Mesendoderm (in vitro differentiated cells): ENCODE results near the gene RRM1.

Experiments
- DNase-seq: peaks from one replicate; pipeline ENCODE4 v3.0.0; 2013
- H2AK5ac ChIP-seq: 2 replicates; pipeline ENCODE4 v1.6.1; 2013; ENCODE audit warnings: low read length, inconsistent platforms
- H2BK120ac ChIP-seq: 2 replicates; pipeline ENCODE4 v1.6.1; 2013; ENCODE audit warnings: low read depth, mild to moderate bottlenecking, low read length, moderate library complexity, mixed read lengths
- H2BK15ac ChIP-seq: replicated peaks from 2 replicates; pipeline ENCODE4 v1.6.1; 2013; ENCODE audit warnings: low read depth, mild to moderate bottlenecking, moderate library complexity
- H2BK5ac ChIP-seq: 2 replicates; pipeline ENCODE4 v1.6.1; 2013; ENCODE audit warnings: low read length, inconsistent platforms
- H3K18ac ChIP-seq: 2 replicates; pipeline ENCODE4 v1.6.1; 2013; ENCODE audit warnings: mild to moderate bottlenecking, low read length, mixed read lengths
- H3K23ac ChIP-seq: one replicate; pipeline ENCODE4 v1.6.1; 2013; ENCODE audit warnings: low read length
- H3K27ac ChIP-seq: 2 replicates; pipeline ENCODE4 v1.5.1; 2013; ENCODE audit warnings: low read depth, mild to moderate bottlenecking, inconsistent platforms, low read length, moderate library complexity
- H3K27me3 ChIP-seq: 2 replicates; pipeline ENCODE4 v1.6.1; 2013; ENCODE audit warnings: low read length, control low read depth, mild to moderate bottlenecking, inconsistent platforms; ENCODE audit not compliant: insufficient read depth, poor library complexity
- H3K36me3 ChIP-seq: 2 replicates; pipeline ENCODE4 v1.6.1; 2013; ENCODE audit warnings: low read length, inconsistent platforms; ENCODE audit not compliant: control insufficient read depth, insufficient read depth
- H3K4ac ChIP-seq: one replicate; pipeline ENCODE4 v1.6.1; 2013; ENCODE audit warnings: low read depth, mild to moderate bottlenecking, low read length, moderate library complexity
- H3K4me1 ChIP-seq: 2 replicates; pipeline ENCODE4 v1.6.1; 2013; ENCODE audit warnings: low read depth, low read length, inconsistent platforms; ENCODE audit not compliant: control insufficient read depth
- H3K4me2 ChIP-seq: 2 replicates; pipeline ENCODE4 v1.6.1; 2013; ENCODE audit warnings: low read length
- H3K4me3 ChIP-seq: 2 replicates; pipeline ENCODE4 v1.5.1; 2013; ENCODE audit warnings: mild to moderate bottlenecking, low read length
- H3K56ac ChIP-seq: one replicate; pipeline ENCODE4 v1.6.1; 2013; ENCODE audit warnings: low read length
- H3K79me1 ChIP-seq: 2 replicates; pipeline ENCODE4 v1.6.1; 2013; ENCODE audit warnings: low read length, inconsistent platforms
- H3K79me2 ChIP-seq: 2 replicates; pipeline ENCODE4 v1.6.1; 2013; ENCODE audit warnings: mild to moderate bottlenecking, low read length; ENCODE audit not compliant: control insufficient read depth, insufficient read depth
- H3K9ac ChIP-seq: 2 replicates; pipeline ENCODE4 v1.6.1; 2013; ENCODE audit warnings: low read length, inconsistent platforms
- H4K5ac ChIP-seq: one replicate; pipeline ENCODE4 v1.6.1; 2013; ENCODE audit warnings: low read length
- H4K8ac ChIP-seq: one replicate; pipeline ENCODE4 v1.6.1; 2013; ENCODE audit warnings: low read depth, mild to moderate bottlenecking, control low read depth, low read length, moderate library complexity
- WGBS: extraction: QIAGEN DNeasy Blood & Tissue Kit; methylation state at CpG from one replicate; pipeline ENCODE4 v1.1.7; 2013; ENCODE audit warnings: low lambda C conversion rate, missing lambda C conversion rate; ENCODE audit not compliant: insufficient coverage; ENCODE audit errors: extremely low coverage; 5-methylcytosine and 5-hydroxymethylcytosine counted together

Gene RRM1

GRCh38 chr11:4186464-4187054, 92.0 kb downstream of the RRM1 start:
- no peak overlapping the region for H3K4me3 ChIP-seq
- no peak overlapping the region for H2BK15ac ChIP-seq
- no peak for DNase-seq
- H3K4me2 ChIP-seq = no peak overlapping the region
- no peaks in the 10 kb centered on the region for H3K36me3 ChIP-seq
- WGBS = no CpG with 5 or more reads among the region's 9 CpGs
- no peak overlapping the region for H3K4ac ChIP-seq
- no peaks in the 10 kb centered on the region for H3K27me3 ChIP-seq
- no peak overlapping the region for H3K9ac ChIP-seq
- no peak overlapping the region for H2BK5ac ChIP-seq
- no peaks in the 10 kb centered on the region for H3K79me2 ChIP-seq
- H4K8ac ChIP-seq = no peak overlapping the region
- no peaks in the 10 kb centered on the region for H3K4me1 ChIP-seq
- no peak overlapping the region for H3K27ac ChIP-seq
- no peak overlapping the region for H3K23ac ChIP-seq
- no peak overlapping the region for H2BK120ac ChIP-seq
- H3K18ac ChIP-seq = no peak overlapping the region
- no peak overlapping the region for H4K5ac ChIP-seq
- no peaks in the 10 kb centered on the region for H3K79me1 ChIP-seq
- no peak overlapping the region for H3K56ac ChIP-seq
- no peak overlapping the region for H2AK5ac ChIP-seq

- no peak overlapping the region for H3K27ac ChIP-seq
- H3K9ac ChIP-seq = peak overlapping the region; percentile 77
- H2BK15ac ChIP-seq = no peak overlapping the region
- H3K36me3 ChIP-seq = no peaks in the 10 kb centered on the region
- H4K8ac ChIP-seq = no peak overlapping the region
- H4K5ac ChIP-seq = no peak overlapping the region
- H3K4me3 ChIP-seq = peak overlapping the region; percentile 52
- WGBS = no CpG with 5 or more reads among the region's 83 CpGs
- no peak overlapping the region for H2BK5ac ChIP-seq
- H3K4me2 ChIP-seq = peak overlapping the region; percentile 62
- H3K4me1 ChIP-seq = no peaks in the 10 kb centered on the region
- H3K79me2 ChIP-seq = no peaks in the 10 kb centered on the region
- H3K27me3 ChIP-seq = no peaks in the 10 kb centered on the region
- H3K18ac ChIP-seq = peak overlapping the region; percentile 24
- H2BK120ac ChIP-seq = no peak overlapping the region
- peak overlapping the region; percentile 83 for H3K23ac ChIP-seq
- no peaks in the 10 kb centered on the region for H3K79me1 ChIP-seq
- H2AK5ac ChIP-seq = no peak overlapping the region
- DNase-seq = peak; percentile 87
- peak overlapping the region; percentile 59 for H3K4ac ChIP-seq
- H3K56ac ChIP-seq = peak overlapping the region; percentile 92
Observed at GRCh38 chr11:4187055-4187988, 92.7 kb downstream of the RRM1 start.
